Testis (tissue), 3 donors: ENCODE results near the gene DNM3. TPM values are rescaled to one million over a fixed set of nuclear protein-coding genes. Genes with fewer than 3 reads are reported as not detected.

Experiments used
- DNase-seq: peaks from one replicate; pipeline ENCODE4 v3.0.0-alpha.2; 2019
- H3K27ac ChIP-seq, 2 donors: fragments of 200-600 bp; sonication (generic); one replicate each; pipeline ENCODE4 v1.5.1; 2019
- H3K27me3 ChIP-seq: fragments of 200-600 bp; sonication (generic); one replicate; pipeline ENCODE4 v1.5.1; 2019
- H3K36me3 ChIP-seq: fragments of 200-600 bp; sonication (generic); one replicate; pipeline ENCODE4 v1.5.1; 2017; ENCODE audit warnings: low read depth; ENCODE audit errors: missing control alignments
- H3K4me1 ChIP-seq: fragments of 200-600 bp; sonication (generic); one replicate; pipeline ENCODE4 v1.5.1; 2019
- H3K4me3 ChIP-seq, 2 donors: fragments of 200-600 bp; sonication (generic); one replicate each; pipeline ENCODE4 v1.5.1; 2017 to 2019
- H3K9me3 ChIP-seq: fragments of 200-600 bp; sonication (generic); one replicate; pipeline ENCODE4 v1.5.1; 2017
- CTCF ChIP-seq, 3 experiments: fragments of 450-650 bp in 2 of 3; fragments of 200-600 bp in 1 of 3; sonication (generic) in 1 of 3; IDR thresholded peaks; one replicate each; pipeline ENCODE4 v1.5.1; 2016 to 2019; ENCODE audit warnings: antibody characterized with exemption in 3 of 3, mild to moderate bottlenecking in 2 of 3, moderate library complexity in 1 of 3
- POLR2A ChIP-seq: fragments of 450-650 bp; IDR thresholded peaks from one replicate; pipeline ENCODE4 v1.6.1; 2017; ENCODE audit warnings: antibody characterized with exemption, mild to moderate bottlenecking, moderate library complexity
- WGBS, 2 donors: methylation state at CpG; one replicate each; pipeline ENCODE4 v1.1.5; 2018; 5-methylcytosine and 5-hydroxymethylcytosine counted together
- intact Hi-C: fragments of 100-400 bp; cut with DNase I; formaldehyde crosslinking; loops from one replicate; pipeline ENCODE4 v1.15.1; 2023; ENCODE audit warnings: low total_unique reads
- polyA plus RNA-seq: library from polyadenylated mRNA; stranded (reverse); fragments of 350-450 nt; fragmentation: Illumina TruSeq; extraction: RNeasy Lipid Tissue Mini Kit (QIAGEN cat#74804); gene quantifications from one replicate; pipeline ENCODE4 v1.2.3, GENCODE V29; 2014; ENCODE audit warnings: low read depth, low replicate concordance; ENCODE audit not compliant: insufficient read depth
- total RNA-seq, 2 donors: library from RNA; depleted of rRNA; stranded (reverse); fragments of >200 nt; gene quantifications; one replicate each; pipeline ENCODE4 v1.2.3, GENCODE V29; 2016

The DNM3 gene
- total and polyA plus RNA-seq, 3 donors from 2014 or later: 4.9 to 10.2 (median 8.4) TPM

- Histone ChIP-seq H3K4me1 (no peaks in the 10 kb centered on the region), H3K4me3 (no peak overlapping the region), H3K27me3 (no peaks in the 10 kb centered on the region), H3K9me3 (no peaks in the 10 kb centered on the region), H3K36me3 (no peaks in the 10 kb centered on the region), H3K27ac (no peak overlapping the region)
- intact Hi-C loops: no loop called here
- no peak for TF ChIP-seq CTCF (IDR thresholded peaks at IDR 0.05)
- no peak for TF ChIP-seq POLR2A
- 85 to 89% methylated on average over 2 of the region's 2 CpGs for WGBS, 2 donors
- DNase-seq: no peak
Observed at GRCh38 chr1:172238965-172239364, 397.7 kb downstream of the DNM3 start.

- no peak for TF ChIP-seq CTCF (IDR thresholded peaks at IDR 0.05)
- TF ChIP-seq POLR2A: no peak
- intact Hi-C loops: no loop called here
- H3K9me3 ChIP-seq: no peaks in the 10 kb centered on the region
- H3K27me3 ChIP-seq: no peaks in the 10 kb centered on the region
- 59 to 80% methylated on average over 2 of the region's 2 CpGs for WGBS, 2 donors
- H3K4me3 ChIP-seq: no peak overlapping the region
- no peak for DNase-seq
- H3K27ac ChIP-seq: no peak overlapping the region
- no peaks in the 10 kb centered on the region for H3K4me1 ChIP-seq
- no peaks in the 10 kb centered on the region for H3K36me3 ChIP-seq
Observed at GRCh38 chr1:172239901-172240300, 398.6 kb downstream of the DNM3 start.

GRCh38 chr1:172241540-172241939 is 400.2 kb downstream of the DNM3 start:
- WGBS, 2 donors: 45 to 72% methylated on average over 1 of the region's 1 CpG
- no peak for DNase-seq
- TF ChIP-seq POLR2A (no peak), CTCF (IDR thresholded peaks at IDR 0.05) (no peak)

GRCh38 chr1:172244865-172245264 is 403.6 kb downstream of the DNM3 start:
- Histone ChIP-seq H3K27ac (no peak overlapping the region), H3K4me3 (no peak overlapping the region), H3K9me3 (no peaks in the 10 kb centered on the region), H3K27me3 (no peaks in the 10 kb centered on the region), H3K36me3 (no peaks in the 10 kb centered on the region), H3K4me1 (no peaks in the 10 kb centered on the region)
- TF ChIP-seq POLR2A (no peak), CTCF (IDR thresholded peaks at IDR 0.05) (no peak)
- 89 to 91% methylated on average over 1 of the region's 1 CpG for WGBS, 2 donors
- no peak for DNase-seq
- intact Hi-C loops: no loop called here

More at GRCh38 chr1:172241540-172241939, 400.2 kb downstream of the DNM3 start:
- H3K27ac ChIP-seq: no peak overlapping the region
- H3K27me3 ChIP-seq: no peaks in the 10 kb centered on the region
- intact Hi-C loops: no loop called here
- H3K36me3 ChIP-seq: no peaks in the 10 kb centered on the region
- no peaks in the 10 kb centered on the region for H3K4me1 ChIP-seq
- no peak overlapping the region for H3K4me3 ChIP-seq
- no peaks in the 10 kb centered on the region for H3K9me3 ChIP-seq

- no peaks in the 10 kb centered on the region for H3K27me3 ChIP-seq
- no peaks in the 10 kb centered on the region for H3K36me3 ChIP-seq
- WGBS, 2 donors: 81 to 89% methylated on average over 3 of the region's 3 CpGs
- intact Hi-C loops: no loop called here
- H3K4me1 ChIP-seq: no peaks in the 10 kb centered on the region
- H3K4me3 ChIP-seq: no peak overlapping the region
- no peak overlapping the region for H3K27ac ChIP-seq
- no peak for DNase-seq
- H3K9me3 ChIP-seq: no peaks in the 10 kb centered on the region
- TF ChIP-seq CTCF (IDR thresholded peaks at IDR 0.05): no peak
- no peak for TF ChIP-seq POLR2A
Observed at GRCh38 chr1:172245788-172246187, 404.5 kb downstream of the DNM3 start.
